Mesothelial cell of epicardium (in vitro differentiated cells): ENCODE data around the gene CYP3A7. TPM values are rescaled to one million over a fixed set of nuclear protein-coding genes. Genes with fewer than 3 reads are reported as not detected.
"Not testable (repeated sequence)": the region's sequence is repeated elsewhere in the genome, so short reads cannot be mapped to it uniquely, and the experiment has no call there.

ENCODE experiments used
- DNase-seq, 2 experiments: peaks; one replicate each; pipeline ENCODE4 v3.0.0; 2021; ENCODE audit warnings: low spot score in 2 of 2; ENCODE audit not compliant: unreplicated experiment in 2 of 2
- H3K27ac Mint-ChIP-seq: 2 replicates; pipeline ENCODE4 v1.8.0; 2021; ENCODE audit warnings: mixed read lengths
- H3K27me3 Mint-ChIP-seq: 2 replicates; pipeline ENCODE4 v1.8.0; 2021; ENCODE audit warnings: low read depth, mixed read lengths
- H3K36me3 Mint-ChIP-seq: 2 replicates; pipeline ENCODE4 v1.8.0; 2021; ENCODE audit warnings: mixed read lengths
- H3K4me1 Mint-ChIP-seq: 2 replicates; pipeline ENCODE4 v1.8.0; 2021; ENCODE audit warnings: mixed read lengths
- H3K4me3 Mint-ChIP-seq: 2 replicates; pipeline ENCODE4 v1.8.0; 2021; ENCODE audit warnings: mild to moderate bottlenecking, moderate library complexity, mixed read lengths
- H3K9me3 Mint-ChIP-seq: 2 replicates; pipeline ENCODE4 v1.8.0; 2021; ENCODE audit warnings: mixed read lengths
- total RNA-seq: library from RNA; stranded (reverse); gene quantifications from 3 replicates; pipeline ENCODE4 v1.2.1, GENCODE V29; 2021
- TF ChIP-seq, protein P1 (sequence below): fragments of 200-600 bp; sonication (generic); IDR thresholded peaks from one replicate; pipeline ENCODE4 v1.5.0; 2021; ENCODE audit warnings: antibody characterized with exemption; ENCODE audit not compliant: unreplicated experiment

The CYP3A7 gene
- total RNA-seq, 1 donor from 2014 or later = not detected

DNA sequence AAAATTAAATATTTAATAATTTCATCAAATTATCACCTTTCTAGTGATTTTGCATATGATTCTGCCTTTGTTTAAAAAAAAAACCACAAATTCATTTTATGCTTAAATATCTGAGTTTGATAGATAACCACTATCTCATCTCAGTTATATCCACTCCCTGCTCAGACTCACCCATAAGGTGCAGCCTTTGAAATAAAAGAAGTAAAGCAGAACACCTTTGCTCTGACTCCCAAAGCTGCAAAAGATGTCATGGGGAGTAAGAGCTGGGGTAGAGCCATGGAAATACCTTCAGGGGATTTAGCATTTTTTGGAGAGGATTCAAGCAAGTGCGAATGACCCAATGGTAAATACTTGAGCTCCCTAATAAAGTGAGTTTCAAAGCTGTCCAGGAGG is 40.1 kb downstream of the CYP3A7 start:
- Mint-ChIP-seq H3K4me1 (peaks cover 49% of the 10 kb centered on the region), H3K4me3 (no peak overlapping the region), H3K9me3 (peaks cover 16% of the 10 kb centered on the region), H3K27me3 (no peaks in the 10 kb centered on the region), H3K36me3 (peaks cover 9% of the 10 kb centered on the region), H3K27ac (no peak overlapping the region)
- no peak for DNase-seq
- TF ChIP-seq, protein P1, sequence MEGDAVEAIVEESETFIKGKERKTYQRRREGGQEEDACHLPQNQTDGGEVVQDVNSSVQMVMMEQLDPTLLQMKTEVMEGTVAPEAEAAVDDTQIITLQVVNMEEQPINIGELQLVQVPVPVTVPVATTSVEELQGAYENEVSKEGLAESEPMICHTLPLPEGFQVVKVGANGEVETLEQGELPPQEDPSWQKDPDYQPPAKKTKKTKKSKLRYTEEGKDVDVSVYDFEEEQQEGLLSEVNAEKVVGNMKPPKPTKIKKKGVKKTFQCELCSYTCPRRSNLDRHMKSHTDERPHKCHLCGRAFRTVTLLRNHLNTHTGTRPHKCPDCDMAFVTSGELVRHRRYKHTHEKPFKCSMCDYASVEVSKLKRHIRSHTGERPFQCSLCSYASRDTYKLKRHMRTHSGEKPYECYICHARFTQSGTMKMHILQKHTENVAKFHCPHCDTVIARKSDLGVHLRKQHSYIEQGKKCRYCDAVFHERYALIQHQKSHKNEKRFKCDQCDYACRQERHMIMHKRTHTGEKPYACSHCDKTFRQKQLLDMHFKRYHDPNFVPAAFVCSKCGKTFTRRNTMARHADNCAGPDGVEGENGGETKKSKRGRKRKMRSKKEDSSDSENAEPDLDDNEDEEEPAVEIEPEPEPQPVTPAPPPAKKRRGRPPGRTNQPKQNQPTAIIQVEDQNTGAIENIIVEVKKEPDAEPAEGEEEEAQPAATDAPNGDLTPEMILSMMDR = no peak

- no peak overlapping the region for H3K4me3 Mint-ChIP-seq
- H3K4me1 Mint-ChIP-seq = peaks cover 43% of the 10 kb centered on the region
- no peaks in the 10 kb centered on the region for H3K27me3 Mint-ChIP-seq
- H3K27ac Mint-ChIP-seq = peak overlapping the region; percentile 95
- H3K36me3 Mint-ChIP-seq = peaks cover 9% of the 10 kb centered on the region
- TF ChIP-seq, protein P1 = no peak
- peaks cover 16% of the 10 kb centered on the region for H3K9me3 Mint-ChIP-seq
- no peak for DNase-seq
Observed at GRCh38 chr7:99694201-99694911, 40.6 kb downstream of the CYP3A7 start.

GRCh38 chr7:99693427-99694200 is 41.4 kb downstream of the CYP3A7 start:
- H3K4me3 Mint-ChIP-seq = peak overlapping the region; percentile 46
- peak; percentile 31 to 50 for DNase-seq
- peak overlapping the region; percentile 95 for H3K27ac Mint-ChIP-seq
- TF ChIP-seq, protein P1 = no peak
- peaks cover 22% of the 10 kb centered on the region for H3K9me3 Mint-ChIP-seq
- peaks cover 36% of the 10 kb centered on the region for H3K4me1 Mint-ChIP-seq
- no peaks in the 10 kb centered on the region for H3K27me3 Mint-ChIP-seq
- H3K36me3 Mint-ChIP-seq = peaks cover 9% of the 10 kb centered on the region

DNA sequence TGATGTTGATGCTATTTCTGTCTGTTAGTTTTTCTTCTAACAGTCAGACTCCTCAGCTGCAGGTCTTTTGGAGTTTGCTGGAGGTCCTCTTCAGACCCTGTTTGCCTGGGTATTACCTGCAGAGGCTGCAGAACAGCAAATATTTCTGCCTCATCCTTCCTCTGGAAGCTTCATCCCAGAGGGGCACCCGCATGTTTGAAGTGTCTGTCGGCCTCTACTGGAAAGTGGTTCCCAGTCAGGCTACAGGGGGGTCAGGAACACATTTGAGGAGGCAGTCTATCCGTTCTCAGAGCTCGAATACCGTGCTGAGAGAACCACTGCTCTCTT is 41.9 kb downstream of the CYP3A7 start:
- H3K4me1 Mint-ChIP-seq = peaks cover 33% of the 10 kb centered on the region
- no peaks in the 10 kb centered on the region for H3K27me3 Mint-ChIP-seq
- peaks cover 9% of the 10 kb centered on the region for H3K36me3 Mint-ChIP-seq
- TF ChIP-seq, protein P1 = no peak
- H3K4me3 Mint-ChIP-seq = no peak overlapping the region
- H3K9me3 Mint-ChIP-seq = peaks cover 27% of the 10 kb centered on the region
- no peak for DNase-seq
- peak overlapping the region; percentile 95 for H3K27ac Mint-ChIP-seq

DNA sequence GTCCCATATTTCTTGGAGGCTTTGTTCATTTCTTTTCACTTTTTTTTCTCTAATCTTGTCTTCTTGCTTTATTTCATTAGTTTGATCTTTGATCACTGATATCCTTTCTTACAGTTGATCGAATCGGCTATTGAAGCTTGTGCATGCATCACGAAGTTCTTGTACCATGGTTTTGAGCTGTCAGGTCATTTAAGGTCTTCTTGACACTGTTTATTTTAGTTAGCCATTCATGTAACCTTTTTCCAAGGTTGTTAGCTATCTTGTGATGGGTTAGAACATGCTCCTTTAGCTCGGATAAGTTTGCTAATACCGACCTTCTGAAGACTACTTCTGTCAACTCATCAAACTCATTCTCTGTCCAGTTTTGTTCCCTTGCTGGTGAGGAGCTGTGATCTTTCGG is 42.4 kb downstream of the CYP3A7 start:
- H3K9me3 Mint-ChIP-seq = peaks cover 28% of the 10 kb centered on the region
- not testable (repeated sequence) for DNase-seq, H3K27me3 Mint-ChIP-seq, H3K36me3 Mint-ChIP-seq, H3K4me3 Mint-ChIP-seq, H3K27ac Mint-ChIP-seq
- peaks cover 29% of the 10 kb centered on the region for H3K4me1 Mint-ChIP-seq

DNA sequence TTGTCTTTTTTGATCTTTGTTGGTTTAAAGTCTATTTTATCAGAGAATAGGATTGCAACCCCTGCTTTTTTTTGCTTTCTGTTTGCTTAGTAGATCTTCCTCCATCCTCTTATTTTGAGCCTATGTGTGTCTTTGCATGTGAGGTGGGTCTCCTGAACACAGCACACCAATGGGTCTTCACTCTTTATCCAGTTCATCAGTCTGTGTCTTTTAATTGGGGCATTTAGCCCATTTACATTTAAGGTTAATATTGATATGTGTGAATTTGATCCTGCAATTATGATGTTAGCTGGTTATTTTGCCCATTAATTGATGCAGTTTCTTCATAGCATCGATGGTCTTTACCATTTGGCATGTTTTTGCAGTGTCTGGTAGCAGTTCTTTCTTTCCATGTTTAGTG is 43.3 kb downstream of the CYP3A7 start:
- H3K27me3 Mint-ChIP-seq, H3K4me3 Mint-ChIP-seq, H3K27ac Mint-ChIP-seq, H3K36me3 Mint-ChIP-seq, DNase-seq: not testable (repeated sequence)
- H3K4me1 Mint-ChIP-seq = peaks cover 29% of the 10 kb centered on the region
- peaks cover 34% of the 10 kb centered on the region for H3K9me3 Mint-ChIP-seq

GRCh38 chr7:99690918-99691317 is 44.1 kb downstream of the CYP3A7 start:
- DNase-seq, H3K4me3 Mint-ChIP-seq, H3K36me3 Mint-ChIP-seq, H3K27ac Mint-ChIP-seq, H3K27me3 Mint-ChIP-seq: not testable (repeated sequence)
- peaks cover 29% of the 10 kb centered on the region for H3K4me1 Mint-ChIP-seq
- peaks cover 34% of the 10 kb centered on the region for H3K9me3 Mint-ChIP-seq

DNA sequence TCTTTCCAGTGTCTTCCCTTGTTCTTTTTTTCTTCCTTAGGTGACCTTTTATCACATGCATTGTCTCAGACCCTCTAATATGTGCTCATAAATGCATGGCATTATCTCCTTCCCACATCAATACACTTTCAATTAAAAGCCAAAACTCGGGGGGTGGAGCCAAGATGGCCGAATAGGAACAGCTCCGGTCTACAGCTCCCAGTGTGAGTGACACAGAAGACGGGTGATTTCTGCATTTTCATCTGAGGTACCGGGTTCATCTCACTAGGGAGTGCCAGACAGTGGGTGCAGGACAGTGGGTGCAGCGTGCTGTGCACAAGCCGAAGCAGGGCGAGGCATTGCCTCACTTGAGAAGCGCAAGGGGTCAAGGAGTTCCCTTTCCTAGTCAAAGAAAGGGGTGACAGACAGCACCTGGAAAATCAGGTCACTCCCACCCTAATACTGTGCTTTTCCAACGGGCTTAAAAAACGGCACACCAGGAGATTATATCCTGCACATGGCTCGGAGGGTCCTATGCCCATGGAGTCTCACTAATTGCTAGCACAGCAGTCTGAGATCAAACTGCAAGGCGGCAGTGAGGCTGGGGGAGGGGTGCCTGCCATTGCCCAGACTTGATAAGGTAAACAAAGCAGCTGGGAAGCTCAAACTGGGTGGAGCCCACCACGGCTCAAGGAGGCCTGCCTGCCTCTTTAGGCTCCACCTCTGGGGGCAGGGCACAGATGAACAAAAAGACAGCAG is 49.0 kb downstream of the CYP3A7 start:
- H3K27ac Mint-ChIP-seq, H3K4me1 Mint-ChIP-seq, H3K27me3 Mint-ChIP-seq, DNase-seq, H3K4me3 Mint-ChIP-seq: not testable (repeated sequence)
- Mint-ChIP-seq H3K9me3 (peaks cover 38% of the 10 kb centered on the region), H3K36me3 (peaks cover 12% of the 10 kb centered on the region)
